Neural progenitor cell (in vitro differentiated cells): ENCODE measurements around the gene MICALL2. TPM values are rescaled to one million over a fixed set of nuclear protein-coding genes. Genes with fewer than 3 reads are reported as not detected.
A peak's percentile ranks its signal among the peaks of the same experiment; 100 is the strongest.

Experiments used
- DNase-seq: peaks from one replicate; pipeline ENCODE4 v3.0.0-alpha.2; 2016; ENCODE audit warnings: low spot score
- H2AFZ ChIP-seq: fragments of 200-600 bp; sonication (generic); replicated peaks from 2 replicates; pipeline ENCODE4 v1.6.1; 2016; ENCODE audit warnings: antibody characterized with exemption
- H3F3A ChIP-seq: fragments of 200-600 bp; sonication (generic); 2 replicates; pipeline ENCODE4 v1.6.1; 2016; ENCODE audit warnings: antibody characterized with exemption, low read depth
- H3K27ac ChIP-seq: fragments of 200-600 bp; sonication (generic); 2 replicates; pipeline ENCODE4 v1.5.1; 2016; ENCODE audit warnings: mild to moderate bottlenecking
- H3K27me3 ChIP-seq: fragments of 200-600 bp; sonication (generic); 2 replicates; pipeline ENCODE4 v1.6.1; 2016; ENCODE audit warnings: mild to moderate bottlenecking, moderate library complexity
- H3K36me3 ChIP-seq: fragments of 200-600 bp; sonication (generic); 2 replicates; pipeline ENCODE4 v1.5.1; 2016
- H3K4me1 ChIP-seq: fragments of 200-600 bp; sonication (generic); 2 replicates; pipeline ENCODE4 v1.6.1; 2016; ENCODE audit warnings: mixed run types
- H3K4me2 ChIP-seq: fragments of 200-600 bp; sonication (generic); 2 replicates; pipeline ENCODE4 v1.6.1; 2016
- H3K4me3 ChIP-seq: fragments of 200-600 bp; sonication (generic); 2 replicates; pipeline ENCODE4 v1.5.1; 2016
- H3K79me2 ChIP-seq: fragments of 200-600 bp; sonication (generic); 2 replicates; pipeline ENCODE4 v1.6.1; 2016; ENCODE audit warnings: low read depth
- H3K9ac ChIP-seq: fragments of 200-600 bp; sonication (generic); 2 replicates; pipeline ENCODE4 v1.6.1; 2016
- H3K9me3 ChIP-seq: fragments of 200-600 bp; sonication (generic); 2 replicates; pipeline ENCODE4 v1.5.1; 2016; ENCODE audit warnings: low read depth
- H4K20me1 ChIP-seq: fragments of 200-600 bp; sonication (generic); 2 replicates; pipeline ENCODE4 v1.6.1; 2016; ENCODE audit warnings: low read depth
- H3K27ac Mint-ChIP-seq: 3 replicates; pipeline ENCODE4 v1.8.0; 2021; ENCODE audit warnings: mixed read lengths
- H3K27me3 Mint-ChIP-seq: 2 replicates; pipeline ENCODE4 v1.8.0; 2022; ENCODE audit warnings: low read depth, mild to moderate bottlenecking, inconsistent platforms, moderate library complexity, mixed read lengths; ENCODE audit not compliant: insufficient read depth
- H3K36me3 Mint-ChIP-seq: 3 replicates; pipeline ENCODE4 v1.8.0; 2021; ENCODE audit warnings: mixed read lengths
- H3K4me1 Mint-ChIP-seq: 3 replicates; pipeline ENCODE4 v1.8.0; 2021; ENCODE audit warnings: mixed read lengths
- H3K4me3 Mint-ChIP-seq: 3 replicates; pipeline ENCODE4 v1.8.0; 2021; ENCODE audit warnings: mild to moderate bottlenecking, moderate library complexity, mixed read lengths
- H3K9me3 Mint-ChIP-seq: 3 replicates; pipeline ENCODE4 v1.8.0; 2020; ENCODE audit warnings: mixed read lengths
- EZH2 ChIP-seq: fragments of 200-600 bp; sonication (generic); IDR thresholded peaks from 2 replicates; pipeline ENCODE4 v1.6.1; 2017; ENCODE audit warnings: antibody characterized with exemption, mild to moderate bottlenecking, moderate library complexity
- EZH2phosphoT487 ChIP-seq: fragments of 200-600 bp; sonication (generic); IDR thresholded peaks from 2 replicates; pipeline ENCODE4 v1.6.1; 2017; ENCODE audit warnings: antibody characterized with exemption
- total RNA-seq: library from RNA; depleted of rRNA; stranded (reverse); fragments of >200 nt; gene quantifications from 2 replicates; pipeline ENCODE4 v1.2.3, GENCODE V29; 2015; ENCODE audit warnings: low replicate concordance
- TF ChIP-seq, protein P1 (sequence below): fragments of 200-600 bp; sonication (generic); IDR thresholded peaks from 2 replicates; pipeline ENCODE4 v1.5.1; 2017; ENCODE audit warnings: antibody characterized with exemption, mild to moderate bottlenecking

MICALL2 gene
- total RNA-seq, 1 donor from 2014 or later = 6.0 TPM

GRCh38 chr7:1459512-1459892 is 232 bp upstream of the MICALL2 start:
- no peaks in the 10 kb centered on the region for H3K36me3 Mint-ChIP-seq
- H3K4me3 ChIP-seq = peak overlapping the region; percentile 78
- no peak overlapping the region for H3K27ac Mint-ChIP-seq
- peak overlapping the region; percentile 79 for H3K4me3 Mint-ChIP-seq
- H3F3A ChIP-seq = peaks cover 18% of the 10 kb centered on the region
- H3K9ac ChIP-seq = no peak overlapping the region
- H3K27me3 ChIP-seq = no peaks in the 10 kb centered on the region
- no peaks in the 10 kb centered on the region for H3K79me2 ChIP-seq
- peaks cover 7% of the 10 kb centered on the region for H4K20me1 ChIP-seq
- peaks cover 21% of the 10 kb centered on the region for H3K4me1 Mint-ChIP-seq
- DNase-seq = peak; percentile 100
- no peaks in the 10 kb centered on the region for H3K9me3 Mint-ChIP-seq
- H3K4me2 ChIP-seq = peak overlapping the region; percentile 98
- peaks cover 11% of the 10 kb centered on the region for H3K4me1 ChIP-seq
- TF ChIP-seq, protein P1, sequence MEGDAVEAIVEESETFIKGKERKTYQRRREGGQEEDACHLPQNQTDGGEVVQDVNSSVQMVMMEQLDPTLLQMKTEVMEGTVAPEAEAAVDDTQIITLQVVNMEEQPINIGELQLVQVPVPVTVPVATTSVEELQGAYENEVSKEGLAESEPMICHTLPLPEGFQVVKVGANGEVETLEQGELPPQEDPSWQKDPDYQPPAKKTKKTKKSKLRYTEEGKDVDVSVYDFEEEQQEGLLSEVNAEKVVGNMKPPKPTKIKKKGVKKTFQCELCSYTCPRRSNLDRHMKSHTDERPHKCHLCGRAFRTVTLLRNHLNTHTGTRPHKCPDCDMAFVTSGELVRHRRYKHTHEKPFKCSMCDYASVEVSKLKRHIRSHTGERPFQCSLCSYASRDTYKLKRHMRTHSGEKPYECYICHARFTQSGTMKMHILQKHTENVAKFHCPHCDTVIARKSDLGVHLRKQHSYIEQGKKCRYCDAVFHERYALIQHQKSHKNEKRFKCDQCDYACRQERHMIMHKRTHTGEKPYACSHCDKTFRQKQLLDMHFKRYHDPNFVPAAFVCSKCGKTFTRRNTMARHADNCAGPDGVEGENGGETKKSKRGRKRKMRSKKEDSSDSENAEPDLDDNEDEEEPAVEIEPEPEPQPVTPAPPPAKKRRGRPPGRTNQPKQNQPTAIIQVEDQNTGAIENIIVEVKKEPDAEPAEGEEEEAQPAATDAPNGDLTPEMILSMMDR = no peak
- TF ChIP-seq EZH2phosphoT487 (no peak), EZH2 (no peak)
- no peaks in the 10 kb centered on the region for H3K9me3 ChIP-seq
- peaks cover 6% of the 10 kb centered on the region for H3K27me3 Mint-ChIP-seq
- no peak overlapping the region for H2AFZ ChIP-seq
- H3K27ac ChIP-seq = no peak overlapping the region
- H3K36me3 ChIP-seq = no peaks in the 10 kb centered on the region

DNA sequence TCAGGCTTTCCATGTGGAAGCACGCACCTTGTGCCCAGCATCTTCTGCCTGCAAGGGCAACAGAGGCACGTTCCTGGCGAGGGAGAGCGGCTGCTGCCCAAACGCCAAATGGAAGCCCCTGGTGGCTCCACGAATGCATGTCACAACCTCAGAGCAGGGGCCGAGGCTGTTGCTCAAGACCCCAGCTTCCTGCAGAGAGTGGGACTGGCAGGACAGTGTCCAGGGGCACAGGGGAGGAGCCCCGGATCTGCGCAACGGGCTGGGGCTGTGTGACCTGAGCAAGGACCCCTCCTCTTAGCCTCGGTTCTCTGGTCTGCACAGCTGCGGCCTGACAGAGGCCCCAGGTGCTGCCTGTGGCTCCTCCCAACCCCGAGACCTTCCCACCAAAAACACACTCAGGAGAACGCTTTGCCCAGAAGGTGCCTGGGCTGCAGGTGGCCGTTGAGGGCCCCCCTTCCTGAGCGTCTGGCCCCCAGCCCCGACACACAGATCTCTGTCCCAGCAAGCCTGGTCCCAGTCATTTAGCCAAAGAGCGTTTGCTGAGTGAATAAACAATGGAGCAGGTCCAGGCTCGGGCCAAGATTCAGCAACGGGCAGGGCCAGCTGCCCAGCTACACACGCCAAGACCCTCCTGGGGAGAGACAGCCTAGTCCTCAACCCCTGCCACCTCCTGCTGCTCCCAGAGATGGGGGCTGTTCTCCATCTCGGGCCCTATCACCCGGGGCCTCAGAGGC is 1.2 kb downstream of the MICALL2 start:
- H3K27me3 Mint-ChIP-seq = peaks cover 6% of the 10 kb centered on the region
- H3K9me3 ChIP-seq = no peaks in the 10 kb centered on the region
- no peaks in the 10 kb centered on the region for H3K27me3 ChIP-seq
- H3K79me2 ChIP-seq = no peaks in the 10 kb centered on the region
- TF ChIP-seq, protein P1 = no peak
- TF ChIP-seq EZH2 (no peak), EZH2phosphoT487 (no peak)
- H3K4me3 ChIP-seq = peak overlapping the region; percentile 78
- peaks cover 11% of the 10 kb centered on the region for H3K4me1 ChIP-seq
- H3K4me1 Mint-ChIP-seq = peaks cover 29% of the 10 kb centered on the region
- no peak overlapping the region for H3K9ac ChIP-seq
- no peaks in the 10 kb centered on the region for H3K36me3 ChIP-seq
- H4K20me1 ChIP-seq = peaks cover 7% of the 10 kb centered on the region
- no peak overlapping the region for H2AFZ ChIP-seq
- no peak for DNase-seq
- peak overlapping the region; percentile 66 for H3K27ac Mint-ChIP-seq
- peak overlapping the region; percentile 98 for H3K4me2 ChIP-seq
- peaks cover 18% of the 10 kb centered on the region for H3F3A ChIP-seq
- no peaks in the 10 kb centered on the region for H3K36me3 Mint-ChIP-seq
- H3K4me3 Mint-ChIP-seq = peak overlapping the region; percentile 77
- no peak overlapping the region for H3K27ac ChIP-seq
- H3K9me3 Mint-ChIP-seq = no peaks in the 10 kb centered on the region

GRCh38 chr7:1457059-1457948 is 2.0 kb downstream of the MICALL2 start:
- H3K4me3 Mint-ChIP-seq = peak overlapping the region; percentile 77
- H4K20me1 ChIP-seq = peaks cover 7% of the 10 kb centered on the region
- H3K9me3 ChIP-seq = no peaks in the 10 kb centered on the region
- H3K27me3 Mint-ChIP-seq = peaks cover 3% of the 10 kb centered on the region
- no peak for DNase-seq
- no peaks in the 10 kb centered on the region for H3K9me3 Mint-ChIP-seq
- no peak overlapping the region for H2AFZ ChIP-seq
- TF ChIP-seq EZH2 (no peak), EZH2phosphoT487 (no peak)
- TF ChIP-seq, protein P1 = no peak
- no peaks in the 10 kb centered on the region for H3K27me3 ChIP-seq
- H3F3A ChIP-seq = peaks cover 18% of the 10 kb centered on the region
- H3K79me2 ChIP-seq = no peaks in the 10 kb centered on the region
- no peak overlapping the region for H3K27ac ChIP-seq
- no peaks in the 10 kb centered on the region for H3K36me3 Mint-ChIP-seq
- peak overlapping the region; percentile 98 for H3K4me2 ChIP-seq
- H3K9ac ChIP-seq = no peak overlapping the region
- H3K27ac Mint-ChIP-seq = no peak overlapping the region
- H3K4me1 ChIP-seq = peaks cover 15% of the 10 kb centered on the region
- no peaks in the 10 kb centered on the region for H3K36me3 ChIP-seq
- H3K4me3 ChIP-seq = no peak overlapping the region
- peaks cover 37% of the 10 kb centered on the region for H3K4me1 Mint-ChIP-seq
